ENCODE data around the gene LGR4.

The LGR4 gene

DNA sequence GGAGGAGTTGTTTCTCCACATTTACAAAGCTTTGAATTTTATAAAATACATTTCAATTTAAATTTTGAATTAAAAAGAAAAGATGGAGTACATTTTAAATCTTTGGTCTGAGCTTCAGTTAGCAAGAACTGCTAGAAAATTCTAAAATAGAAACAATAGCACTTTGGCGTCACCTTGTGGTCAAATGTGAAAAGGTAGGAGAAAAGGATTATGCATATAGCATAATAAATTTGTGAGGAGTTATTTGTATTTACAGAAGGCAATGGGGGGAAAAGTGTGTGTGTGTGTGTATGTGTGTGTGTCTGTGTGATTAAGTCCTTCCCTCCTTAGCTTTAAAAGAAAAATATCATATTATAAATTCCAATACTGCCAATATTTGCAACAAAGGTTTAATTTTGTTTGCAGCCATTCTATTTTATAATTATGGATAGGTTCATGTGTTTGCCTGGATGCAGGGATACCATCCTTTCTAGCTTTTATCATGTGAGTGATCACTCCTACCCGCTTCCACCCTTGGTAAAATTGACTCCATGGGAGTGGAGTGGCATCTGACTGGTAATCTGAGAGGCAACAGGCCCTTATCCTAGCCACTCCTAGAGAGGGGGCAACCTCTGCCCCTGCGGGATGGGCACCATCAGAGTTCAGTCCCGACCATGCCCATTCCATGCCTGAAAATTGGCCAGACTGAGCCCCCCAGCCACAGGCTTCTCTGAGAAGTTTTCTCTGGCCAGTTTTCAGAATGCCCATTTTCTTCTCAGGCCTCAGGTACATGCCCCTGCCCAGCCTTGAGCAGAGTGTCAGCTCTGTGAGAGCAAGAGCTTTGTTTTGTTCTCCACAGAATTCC, 13.6 kb upstream of the LGR4 start:
- DNase-seq, result peak; percentile 58

DNA sequence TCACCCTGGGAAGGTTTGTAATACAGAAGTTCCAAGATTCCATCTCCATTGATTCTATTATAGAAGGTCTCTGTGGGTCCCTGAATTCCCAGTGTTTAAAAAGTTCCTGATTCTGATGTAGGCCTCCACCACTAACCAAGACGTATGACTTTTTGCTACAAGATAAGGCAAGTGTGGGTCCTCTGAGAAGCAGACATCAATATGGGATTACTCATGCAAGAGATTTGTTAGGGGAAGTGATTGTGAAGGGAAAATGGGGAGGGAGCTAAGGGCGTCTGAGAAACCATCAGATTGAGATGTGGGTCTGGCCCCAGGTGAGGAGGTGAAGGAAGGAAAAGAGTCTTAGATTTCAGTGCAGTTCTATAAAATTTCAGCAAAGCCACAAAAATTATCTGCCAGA, 10.2 kb upstream of the LGR4 start:
- DNase-seq, result no peak

DNA sequence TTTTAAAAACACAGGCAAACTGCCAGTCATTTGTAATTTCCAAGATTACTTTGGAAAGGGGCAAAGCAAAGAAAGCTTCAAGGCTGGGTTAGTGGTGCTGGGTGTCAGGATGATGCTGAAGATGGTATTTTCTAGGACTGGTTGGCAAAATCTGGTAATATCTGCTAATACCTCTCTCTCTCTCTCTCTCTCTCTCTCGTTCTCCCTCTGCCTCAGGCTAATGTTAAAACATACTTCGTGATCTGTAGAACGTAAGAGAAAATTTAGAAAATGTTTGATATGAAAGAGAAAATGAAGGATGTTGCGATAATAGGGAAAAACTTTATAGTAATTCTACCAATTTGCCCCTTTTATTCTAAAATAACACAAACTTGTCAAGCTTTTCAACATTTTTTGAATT, 9.4 kb upstream of the LGR4 start:
- DNase-seq, result no peak

DNA sequence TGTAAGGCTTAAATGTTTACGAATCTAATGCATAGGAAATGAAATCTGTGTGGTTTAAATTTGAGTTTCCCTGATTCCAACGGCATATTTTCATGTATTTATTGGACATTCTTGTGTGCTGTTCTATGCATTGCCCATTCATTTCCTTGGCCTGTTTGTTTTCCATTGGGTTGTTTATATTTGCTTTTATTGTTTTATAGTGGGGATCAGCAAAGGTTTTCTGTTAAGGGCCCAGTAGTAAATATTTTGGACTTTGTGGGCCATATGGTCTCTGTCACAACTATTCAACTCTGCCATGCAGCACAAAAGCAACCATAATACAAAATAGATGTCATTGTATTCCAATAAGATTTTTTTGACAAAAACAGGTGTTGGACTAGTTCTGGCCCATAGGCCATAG, 5.2 kb upstream of the LGR4 start:
- no peak for DNase-seq

DNA sequence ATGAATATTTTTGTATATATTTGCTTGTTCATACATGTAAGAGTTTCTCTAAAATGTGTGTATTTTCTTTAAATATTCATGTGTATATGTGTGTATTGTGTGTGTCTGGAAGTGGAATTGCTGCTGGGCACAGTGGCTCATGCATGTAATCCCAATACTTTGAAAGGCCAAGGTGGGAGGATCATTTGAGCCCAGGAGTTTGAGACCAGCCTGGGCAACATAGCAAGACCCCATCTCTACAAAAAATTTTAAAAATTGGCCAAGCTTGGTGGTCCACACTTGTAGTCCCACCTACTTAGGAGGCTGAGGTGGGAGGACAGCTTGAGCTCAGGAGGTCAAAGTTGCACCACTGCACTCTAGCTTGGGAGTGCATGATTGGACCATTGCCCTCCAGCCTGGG, 4.7 kb upstream of the LGR4 start:
- DNase-seq, result no peak

DNA sequence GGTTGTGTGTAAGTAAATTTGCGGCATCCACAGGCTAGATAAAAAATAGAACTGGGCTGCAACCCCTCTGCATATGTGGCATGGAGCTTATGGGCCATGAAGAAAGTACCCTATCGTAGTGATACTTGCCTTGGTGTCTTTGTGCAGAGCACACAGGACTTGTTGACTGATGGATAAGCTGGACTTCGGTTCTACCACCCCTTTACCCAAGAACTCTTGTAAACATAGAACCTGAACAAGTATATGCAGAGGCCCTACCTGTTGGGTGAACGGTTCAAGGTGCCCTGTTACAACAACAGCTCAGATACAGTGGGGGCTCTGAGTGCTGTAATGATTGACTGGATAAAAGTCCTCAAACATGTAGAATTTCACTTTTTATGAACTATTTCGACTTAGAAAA, 3.0 kb upstream of the LGR4 start:
- DNase-seq, result no peak

DNA sequence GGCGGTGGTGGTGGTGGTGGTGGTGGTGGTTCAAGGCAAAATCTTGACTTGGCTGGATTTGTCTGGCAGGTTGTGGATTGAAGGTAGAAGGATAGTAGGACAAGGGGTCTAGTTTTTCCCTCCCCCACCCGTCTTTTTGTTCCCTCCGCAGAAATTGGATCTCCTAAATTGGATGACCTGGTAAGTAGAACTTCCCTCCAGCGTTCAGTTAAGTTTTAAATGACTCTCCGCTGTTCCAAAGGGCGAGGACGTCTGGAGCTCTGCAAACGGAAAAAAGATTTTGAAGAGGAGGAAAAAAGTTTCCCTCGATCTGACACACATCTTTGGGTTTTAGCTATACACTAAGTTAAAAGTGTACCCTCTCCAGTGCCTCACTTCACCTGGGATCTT, 422 bp upstream of the LGR4 start:
- no peak for DNase-seq

DNA sequence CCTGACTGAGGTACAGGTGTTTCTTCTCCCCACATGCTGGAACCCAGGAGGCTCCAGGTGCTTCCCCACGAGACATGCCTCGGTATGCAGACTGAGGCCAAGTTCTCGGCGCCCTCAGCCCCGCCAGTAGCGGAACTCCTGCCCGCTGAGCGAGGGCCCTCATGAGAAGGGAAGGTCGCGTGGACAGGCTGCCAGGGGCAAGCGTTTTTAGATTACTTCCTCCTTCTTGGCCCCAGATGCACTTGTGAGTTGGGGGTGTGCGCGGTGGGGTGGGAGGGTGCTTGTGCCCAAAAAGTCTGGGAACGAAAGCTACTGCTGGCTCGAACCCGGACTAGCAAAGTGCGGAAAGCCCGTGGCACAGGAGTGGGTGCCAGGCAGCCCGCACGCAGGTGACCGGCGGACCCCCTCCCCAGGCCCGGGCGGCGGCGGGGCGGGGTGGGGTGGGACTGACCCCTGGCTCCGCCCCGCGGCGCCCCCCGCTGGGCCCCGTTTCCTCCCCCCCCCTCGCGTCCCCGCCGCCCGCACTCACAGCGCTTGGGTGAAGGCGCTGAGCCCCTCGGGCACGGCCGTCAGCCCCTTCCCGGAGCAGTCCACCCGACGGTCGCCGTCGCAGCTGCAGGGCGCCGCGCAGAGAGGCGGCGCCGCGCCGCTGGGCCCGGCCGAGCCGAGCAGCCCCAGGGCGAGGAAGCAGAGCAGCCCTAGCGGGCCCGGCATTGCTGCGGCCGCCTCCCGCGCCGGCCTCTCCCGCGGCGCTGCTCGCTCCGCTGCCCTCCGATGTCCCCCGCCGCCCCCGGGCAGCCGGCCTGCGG, 797 bp downstream of the LGR4 start:
- DNase-seq, result no peak

DNA sequence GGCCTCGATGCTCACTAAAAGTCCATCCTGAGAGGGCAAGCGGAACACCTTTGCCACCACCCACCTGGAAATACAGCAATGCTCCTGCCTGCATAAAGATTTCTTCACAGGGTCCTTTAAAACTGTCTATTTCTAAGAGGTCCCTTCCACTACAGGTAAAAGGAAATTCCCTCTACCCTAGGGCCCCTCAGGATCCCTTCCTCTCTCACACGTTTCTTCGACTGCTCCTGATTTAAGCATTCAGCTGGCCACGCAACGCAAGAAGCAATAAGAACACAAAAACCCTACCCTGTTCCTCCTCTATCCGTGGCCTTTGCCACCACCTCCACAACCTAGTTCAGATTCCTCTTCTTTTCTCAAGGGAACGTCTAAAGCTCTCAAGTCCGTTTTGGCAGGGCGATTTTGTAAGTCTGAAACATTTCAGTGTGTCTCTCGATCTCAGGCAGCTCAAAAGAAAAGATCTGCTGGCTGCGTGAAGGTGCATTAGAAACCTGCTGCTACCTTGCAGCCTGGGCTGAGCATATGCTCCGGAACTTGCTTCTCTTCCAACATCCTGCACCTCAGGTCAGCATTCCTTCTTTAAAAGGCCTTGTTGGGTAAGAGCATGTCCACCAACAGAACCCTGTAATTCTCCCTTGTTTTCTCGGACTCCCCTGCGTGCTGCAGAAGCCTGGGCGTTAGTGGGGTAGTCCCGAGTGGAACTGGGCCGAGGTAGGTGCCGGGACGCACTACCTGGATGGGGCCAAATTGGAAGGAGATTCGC, 1.6 kb downstream of the LGR4 start:
- DNase-seq, result no peak

DNA sequence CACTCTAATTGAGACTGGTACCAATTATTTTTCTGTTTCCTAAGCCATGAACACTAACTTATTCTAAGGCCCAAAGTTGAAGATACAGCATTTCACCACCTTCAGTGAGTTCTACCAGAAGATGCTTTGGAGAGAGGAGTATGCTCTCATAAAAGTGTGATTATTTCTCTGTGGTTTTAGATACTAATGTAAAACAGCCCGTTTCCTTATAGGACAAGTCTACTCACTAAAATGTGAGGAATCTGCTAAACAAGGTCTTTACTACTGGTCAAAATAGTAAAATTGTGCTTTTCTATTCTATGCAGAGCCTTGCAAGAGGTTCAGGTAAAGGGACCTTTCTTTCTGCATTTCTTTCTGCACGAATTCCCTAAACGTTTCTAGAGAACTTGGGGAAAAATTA, 2.4 kb downstream of the LGR4 start:
- no peak for DNase-seq

DNA sequence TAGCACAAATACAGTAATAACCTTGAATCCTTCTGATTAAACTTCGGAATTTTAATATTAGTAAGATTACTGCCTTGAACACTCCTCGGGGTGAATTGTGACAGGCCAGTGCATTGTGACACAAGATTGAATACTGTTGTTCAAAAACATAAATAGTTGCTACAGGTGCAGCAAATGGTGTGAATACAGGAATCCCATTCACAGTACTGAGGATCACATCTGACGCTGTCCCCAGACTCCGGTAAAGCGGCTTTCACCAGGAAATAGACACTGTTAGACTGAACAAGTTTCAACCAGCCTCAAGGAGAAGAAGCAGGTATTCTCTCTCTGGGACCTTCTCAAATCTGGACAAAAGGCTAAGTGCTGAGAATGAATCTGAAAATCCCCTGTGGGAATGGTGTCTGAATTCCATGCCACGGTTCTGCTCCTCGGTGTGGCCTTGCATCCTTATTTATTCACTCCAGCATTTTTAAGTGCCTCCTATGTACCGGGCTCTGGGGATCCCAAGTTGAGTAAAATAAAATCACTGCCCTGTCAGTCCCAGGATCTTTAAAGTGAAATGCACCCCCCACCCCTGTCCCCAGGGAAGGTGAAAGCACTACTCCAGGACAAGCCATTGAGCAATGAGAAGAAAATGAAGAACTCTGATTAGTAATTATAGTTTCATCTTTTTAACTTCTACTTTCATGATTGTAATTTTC, 3.4 kb downstream of the LGR4 start:
- DNase-seq, result no peak

DNA sequence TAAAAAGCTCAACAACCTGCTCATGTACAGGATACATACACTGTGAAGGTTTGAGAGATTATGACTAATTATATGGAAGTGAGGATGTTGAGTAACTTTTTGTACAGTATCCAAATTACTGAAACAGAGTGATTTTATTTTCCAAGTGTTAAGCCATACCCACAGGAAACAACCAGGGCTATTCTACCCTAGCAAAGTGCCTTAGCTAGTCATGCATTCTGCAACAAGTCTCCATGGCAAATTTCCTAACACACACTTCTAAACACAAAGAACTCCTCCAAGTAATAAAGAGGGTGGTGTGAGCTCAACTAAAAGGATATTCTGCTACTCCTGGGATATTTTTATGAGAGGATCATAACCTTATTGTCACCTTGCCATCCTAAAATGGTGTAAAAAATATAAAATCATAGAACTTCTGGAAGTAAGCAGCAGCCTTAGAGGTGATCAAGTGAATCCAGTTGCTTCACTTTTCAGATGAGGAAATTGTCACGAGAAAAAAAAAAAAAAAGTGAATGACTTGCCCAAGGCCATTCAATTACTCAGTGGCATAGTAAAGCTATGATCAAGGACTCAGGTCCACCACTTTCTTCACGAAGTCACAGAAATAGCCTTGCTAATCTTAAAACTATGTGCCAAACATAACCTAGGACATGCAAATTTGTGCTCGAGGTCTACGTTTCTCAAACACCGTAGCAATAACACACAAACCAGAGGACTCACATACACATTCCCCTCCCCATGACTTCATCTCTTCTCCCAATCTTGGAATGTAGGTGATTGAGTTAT, 4.2 kb downstream of the LGR4 start:
- DNase-seq, result no peak

DNA sequence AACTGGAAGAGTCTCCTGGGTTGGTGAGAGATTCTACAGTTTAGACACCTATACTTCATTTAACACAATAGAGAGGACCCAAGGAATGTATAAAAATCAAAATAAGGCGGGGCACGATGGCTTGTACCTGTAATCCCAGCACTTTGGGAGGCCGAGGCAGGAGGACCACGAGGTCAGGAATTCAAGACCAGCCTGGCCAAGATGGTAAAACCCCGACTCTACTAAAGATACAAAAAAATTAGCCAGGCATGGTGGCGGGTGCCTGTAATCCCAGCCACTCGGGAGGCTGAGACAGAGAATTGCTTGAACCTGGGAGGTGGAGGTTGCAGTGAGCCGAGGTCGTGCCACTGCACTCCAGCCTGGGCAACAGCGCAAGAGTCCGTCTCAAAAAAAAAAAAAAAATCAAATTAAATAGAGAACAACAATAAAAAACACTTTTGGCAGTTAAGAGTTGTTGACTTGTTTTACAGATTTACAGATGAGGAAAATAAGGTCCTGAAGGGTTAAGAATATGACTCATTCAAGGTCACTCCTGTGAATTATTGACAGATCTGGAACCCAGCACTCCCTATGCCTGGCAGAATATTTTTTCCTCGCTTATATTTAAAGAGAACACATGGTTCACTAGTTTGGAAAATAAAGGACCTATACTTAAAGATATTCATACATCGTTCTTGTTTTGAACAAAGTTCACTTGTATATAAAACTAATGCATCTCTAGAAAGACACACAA, 5.2 kb downstream of the LGR4 start:
- no peak for DNase-seq

DNA sequence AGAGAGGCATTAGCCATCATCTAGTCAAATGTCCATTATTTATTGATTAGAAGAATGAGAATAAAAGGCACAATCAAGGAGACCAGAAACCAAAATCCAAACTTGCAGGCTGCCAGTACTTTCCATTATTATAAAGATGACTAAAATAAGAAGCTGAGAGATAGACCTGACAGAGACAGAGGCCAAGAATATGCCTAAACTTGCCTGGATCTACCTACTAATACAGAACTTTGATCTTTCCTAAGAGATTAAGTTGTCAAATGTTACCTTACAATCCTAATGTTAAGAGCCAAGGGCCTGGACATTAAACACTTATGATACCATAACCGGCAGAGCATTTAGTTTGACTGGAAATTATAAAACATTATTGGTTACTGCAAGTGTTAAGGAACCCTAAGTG, 6.2 kb downstream of the LGR4 start:
- DNase-seq, result no peak

DNA sequence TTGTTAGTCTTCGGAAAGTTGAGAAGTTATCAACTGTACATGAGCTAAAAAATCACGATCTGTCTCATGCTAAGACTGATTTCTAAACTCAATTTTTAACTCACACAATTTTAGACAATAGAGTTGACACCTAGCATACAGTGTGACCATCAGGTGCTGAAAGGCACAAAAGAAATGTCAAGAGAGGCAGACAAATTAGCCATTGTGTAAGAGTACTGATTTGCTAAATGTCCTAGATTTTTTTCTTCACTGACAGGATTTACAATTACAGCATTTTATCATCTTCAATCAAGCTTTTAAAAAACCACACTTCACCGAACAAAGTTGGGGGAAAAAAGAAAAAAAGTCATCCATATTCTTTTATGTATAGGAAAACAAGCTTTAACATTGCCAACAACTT, 7.0 kb downstream of the LGR4 start:
- no peak for DNase-seq

DNA sequence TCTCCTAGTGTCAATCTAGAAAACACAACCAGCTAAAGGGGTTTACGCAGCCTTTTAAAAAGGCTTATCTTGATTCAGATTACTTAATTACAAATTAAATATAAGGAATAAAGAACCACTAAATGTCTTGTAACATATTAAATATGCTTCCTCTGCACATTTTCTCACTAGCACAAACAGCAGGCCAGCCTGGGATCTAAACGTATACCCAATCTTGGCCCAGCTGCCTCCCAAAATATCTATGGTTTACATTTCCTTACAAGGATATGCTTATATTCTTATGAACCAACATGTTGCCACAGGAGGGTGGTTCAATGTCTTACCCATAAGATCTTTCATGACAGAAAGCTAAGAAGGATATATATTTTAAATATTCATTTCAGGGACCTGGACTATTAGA, 7.7 kb downstream of the LGR4 start:
- no peak for DNase-seq

DNA sequence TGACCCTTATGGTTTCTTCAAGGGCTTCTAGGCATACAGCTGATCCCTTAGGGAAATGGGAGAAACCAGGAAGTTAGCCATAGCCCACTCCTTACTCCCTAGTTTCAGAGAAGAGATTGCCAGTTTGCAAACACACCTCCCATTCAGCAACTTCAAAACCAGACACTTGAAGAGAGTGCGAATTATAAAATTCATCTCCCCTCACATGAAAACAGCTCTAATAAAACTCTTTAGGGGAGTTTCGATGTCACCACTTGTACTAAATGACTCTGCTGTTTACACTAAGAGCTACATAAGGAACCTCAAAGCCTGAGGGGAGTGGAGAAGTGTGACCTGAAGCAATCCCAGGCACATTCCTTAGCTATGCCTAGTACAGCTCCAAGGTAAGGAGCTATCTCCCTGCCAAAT, 8.3 kb downstream of the LGR4 start:
- DNase-seq, result no peak

DNA sequence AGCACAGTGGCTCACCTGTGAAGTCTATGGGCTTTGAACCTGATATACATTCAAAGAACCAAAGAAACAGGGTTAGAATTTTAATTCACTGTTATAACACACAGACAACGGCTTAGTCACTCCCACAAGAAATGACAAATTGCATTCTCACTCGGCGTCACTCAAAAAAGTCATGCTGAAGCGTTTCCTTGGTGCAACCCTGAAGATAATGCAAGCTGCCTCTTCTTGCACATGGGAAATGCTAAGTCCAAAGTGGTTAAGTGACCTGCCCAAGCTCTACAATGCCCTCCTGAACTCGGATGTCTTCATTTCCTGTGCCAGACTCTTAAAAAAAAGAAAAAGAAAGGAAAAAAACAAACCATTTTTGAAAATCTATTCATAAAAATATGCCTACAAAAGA, 10.0 kb downstream of the LGR4 start:
- no peak for DNase-seq

DNA sequence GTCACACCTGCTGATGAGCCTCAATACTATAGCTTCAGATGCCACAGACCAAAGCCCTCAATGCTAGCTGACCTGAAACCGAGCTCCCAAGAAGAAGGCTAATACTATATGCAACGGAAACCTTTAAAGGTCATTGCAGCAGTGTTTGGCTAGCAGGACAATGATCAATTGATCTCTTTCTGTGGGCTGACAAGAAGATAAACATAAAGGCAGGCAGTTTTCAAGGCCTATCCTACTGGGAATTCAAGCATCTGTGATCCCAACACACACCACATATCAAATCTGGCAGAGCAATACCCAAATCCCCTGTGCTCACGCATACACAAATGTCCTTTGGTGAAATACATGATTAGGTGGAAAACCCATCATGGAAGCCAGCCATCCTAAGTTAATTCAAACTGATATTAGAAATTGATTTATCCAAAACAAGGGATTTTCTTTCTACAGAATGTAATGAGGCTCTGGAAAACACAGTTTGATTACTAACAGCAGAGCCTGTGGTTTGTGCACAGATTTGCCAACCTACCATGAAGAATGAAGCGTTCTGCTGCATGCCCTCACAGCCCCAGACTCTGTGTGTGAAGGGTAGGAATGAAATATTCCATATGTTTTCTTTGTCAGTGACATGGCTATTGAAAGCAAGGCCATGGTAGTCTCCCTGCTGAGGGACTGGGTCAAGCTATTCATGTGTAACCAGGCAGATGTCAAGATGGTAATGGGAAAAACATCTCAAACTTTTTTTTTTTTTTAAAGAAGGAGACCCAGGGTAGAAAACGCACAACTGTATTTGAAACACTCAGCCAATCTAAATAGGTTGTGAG, 12.2 kb downstream of the LGR4 start:
- DNase-seq, result no peak

DNA sequence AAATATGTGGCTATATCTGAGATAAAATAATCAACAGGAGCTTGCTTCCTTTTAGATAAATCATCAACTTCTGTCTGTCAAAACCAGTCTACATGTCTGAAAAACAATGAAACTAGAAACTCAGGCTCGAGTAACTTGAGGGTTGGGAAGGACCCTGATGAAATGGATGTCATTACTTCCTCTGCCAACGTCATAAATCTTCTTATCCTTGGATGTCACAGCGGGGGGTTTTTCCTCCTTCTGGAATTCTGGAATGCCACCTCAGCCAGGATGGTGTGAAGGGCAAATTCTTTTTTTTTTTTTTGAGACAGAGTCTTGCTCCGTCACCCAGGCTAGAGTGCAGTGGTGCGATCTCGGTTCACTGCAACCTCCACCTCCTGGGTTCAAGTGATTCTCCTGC, 13.4 kb downstream of the LGR4 start:
- no peak for DNase-seq

DNA sequence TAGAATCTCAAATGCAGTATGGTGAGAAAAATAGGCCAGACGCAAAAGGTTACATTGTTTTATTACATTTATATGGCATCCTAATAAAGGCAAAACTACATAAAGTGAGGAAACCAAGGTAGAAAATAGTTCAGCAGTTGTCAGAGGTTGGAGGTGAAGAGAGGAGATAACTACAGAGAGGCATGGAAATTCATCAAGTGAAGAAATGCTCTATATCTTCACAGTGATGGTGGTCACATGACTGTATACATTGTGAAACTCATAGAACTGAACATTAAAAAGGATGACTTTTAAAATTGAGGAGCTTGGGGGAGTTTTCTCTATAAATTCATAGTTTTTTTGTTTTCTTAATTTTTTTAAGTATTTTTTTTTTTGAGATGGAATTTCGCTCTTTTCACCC, 14.4 kb downstream of the LGR4 start:
- no peak for DNase-seq
